Calu3 (cell line): Measurements from ENCODE around the gene IQGAP1. TPM values are rescaled to one million over a fixed set of nuclear protein-coding genes. Genes with fewer than 3 reads are reported as not detected.

Source experiments
- BruUV-seq: library from RNA; stranded (reverse); fragments of 400-500 nt; replicated peaks from 2 replicates; lab custom pipeline; 2021; lab: Mats Ljungman, UMichigan
- CTCF ChIA-PET: fragments of 300-600 bp; sonication (Branson Sonifier 250); formaldehyde crosslinking; loops from one replicate; lab custom pipeline; 2022; ENCODE audit warnings: antibody characterized with exemption; lab: Charles Lee
- DNase-seq: peaks from one replicate; pipeline ENCODE4 v3.0.0; 2022
- H3K27ac Mint-ChIP-seq: one replicate; pipeline ENCODE4 v1.8.0; 2022; ENCODE audit warnings: mixed read lengths; ENCODE audit not compliant: unreplicated experiment
- H3K27me3 Mint-ChIP-seq: one replicate; pipeline ENCODE4 v1.8.0; 2022; ENCODE audit warnings: mixed read lengths; ENCODE audit not compliant: unreplicated experiment
- H3K36me3 Mint-ChIP-seq: one replicate; pipeline ENCODE4 v1.8.0; 2022; ENCODE audit warnings: mild to moderate bottlenecking, moderate library complexity, mixed read lengths; ENCODE audit not compliant: insufficient read depth, unreplicated experiment
- H3K4me1 Mint-ChIP-seq: one replicate; pipeline ENCODE4 v1.8.0; 2022; ENCODE audit warnings: mild to moderate bottlenecking, low read depth, mixed read lengths; ENCODE audit not compliant: unreplicated experiment
- H3K4me3 Mint-ChIP-seq: one replicate; pipeline ENCODE4 v1.8.0; 2022; ENCODE audit warnings: mild to moderate bottlenecking, low read depth, moderate library complexity, mixed read lengths; ENCODE audit not compliant: unreplicated experiment
- H3K9me3 Mint-ChIP-seq: one replicate; pipeline ENCODE4 v1.8.0; 2022; ENCODE audit warnings: low read depth, mixed read lengths; ENCODE audit not compliant: unreplicated experiment
- CTCF ChIP-seq: fragments of 200-600 bp; IDR thresholded peaks from one replicate; pipeline ENCODE4 v1.8.0; 2022; ENCODE audit warnings: antibody characterized with exemption; ENCODE audit not compliant: unreplicated experiment
- intact Hi-C: fragments of 100-400 bp; cut with micrococcal nuclease; formaldehyde crosslinking; loops from one replicate; pipeline ENCODE4 v1.10.0; 2022; ENCODE audit not compliant: unreplicated experiment
- total RNA-seq: library from RNA; stranded (reverse); gene quantifications from 2 replicates; pipeline ENCODE4 v1.2.3, GENCODE V29; 2022

Gene IQGAP1
- total RNA-seq, 1 experiment from 2014 or later: 206 TPM

- Mint-ChIP-seq H3K27ac (no peak overlapping the region), H3K9me3 (no peaks in the 10 kb centered on the region), H3K27me3 (no peaks in the 10 kb centered on the region), H3K4me3 (no peak overlapping the region), H3K4me1 (peaks cover 56% of the 10 kb centered on the region), H3K36me3 (no peaks in the 10 kb centered on the region)
- intact Hi-C loops: no loop called here
- CTCF ChIA-PET: no interaction called here
- no peak for DNase-seq
- no TSS peak for BruUV-seq
- TF ChIP-seq CTCF: no peak
Observed at GRCh38 chr15:90418627-90419026, 30.6 kb downstream of the IQGAP1 start.

DNA sequence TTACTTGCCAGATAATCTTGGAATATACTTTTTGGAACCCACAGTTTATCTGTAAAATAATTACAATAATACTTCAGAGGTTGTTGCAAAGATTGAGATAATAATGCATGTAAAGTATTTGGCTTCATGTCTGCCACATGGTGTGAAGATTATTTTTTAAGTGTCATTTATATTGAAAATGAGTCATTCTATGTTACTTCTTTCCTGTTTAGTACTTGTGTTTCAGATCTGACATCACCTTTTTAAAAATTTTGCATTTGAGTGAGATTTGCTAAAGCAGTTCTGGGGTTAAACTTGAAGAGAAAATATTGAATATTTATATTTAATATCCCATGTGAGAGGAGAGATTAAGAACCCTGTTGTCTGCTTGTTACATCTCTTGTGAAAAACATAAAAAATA is 31.2 kb downstream of the IQGAP1 start:
- no TSS peak for BruUV-seq
- TF ChIP-seq CTCF: no peak
- intact Hi-C loops: no loop called here
- CTCF ChIA-PET: interaction anchor here (1.0 to 1.6 kb wide), 3 partner anchors 11 to 57 kb away, joined by 4 to 5 read pairs (median 4); partner anchors contain the start of gene IQGAP1
- Mint-ChIP-seq H3K27me3 (no peaks in the 10 kb centered on the region), H3K4me3 (no peak overlapping the region), H3K4me1 (peaks cover 51% of the 10 kb centered on the region), H3K36me3 (no peaks in the 10 kb centered on the region), H3K27ac (peak overlapping the region; percentile 58), H3K9me3 (no peaks in the 10 kb centered on the region)
- no peak for DNase-seq

DNA sequence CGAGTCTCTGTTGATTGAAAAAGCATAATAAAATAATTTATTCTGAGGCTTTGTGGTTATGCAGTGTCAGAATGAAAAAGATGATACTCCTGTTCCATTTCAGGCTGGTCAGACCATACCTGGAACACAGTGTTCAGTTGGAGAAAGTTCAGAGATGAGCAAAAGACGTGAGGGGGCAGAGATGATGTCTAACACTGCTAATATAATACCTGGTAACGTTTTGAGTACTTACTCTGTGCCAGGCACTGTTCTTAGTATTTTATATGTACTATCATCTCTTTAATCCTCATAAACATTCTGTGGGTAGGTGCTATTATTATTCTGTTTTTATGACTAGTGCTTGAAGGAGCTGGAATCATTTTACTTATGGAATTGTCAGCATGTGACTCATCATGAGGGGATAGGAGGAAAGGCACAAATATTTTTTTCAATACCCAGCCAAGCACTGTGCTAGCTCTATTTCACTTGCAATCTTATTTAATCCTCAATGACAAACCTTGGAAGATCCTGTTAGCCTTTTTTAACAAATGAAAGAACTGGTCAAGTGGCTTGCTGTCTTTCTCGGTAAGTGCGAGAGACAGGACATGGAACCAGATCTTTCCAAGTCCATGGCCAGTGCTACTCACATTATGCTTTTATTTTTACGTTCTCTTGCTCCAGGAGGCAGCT is 31.8 kb downstream of the IQGAP1 start:
- DNase-seq: no peak
- BruUV-seq: no TSS peak
- Mint-ChIP-seq H3K27me3 (no peaks in the 10 kb centered on the region), H3K36me3 (no peaks in the 10 kb centered on the region), H3K4me1 (peaks cover 44% of the 10 kb centered on the region), H3K27ac (peak overlapping the region; percentile 58), H3K9me3 (no peaks in the 10 kb centered on the region), H3K4me3 (peak overlapping the region; percentile 15)
- intact Hi-C loops: no loop called here
- CTCF ChIA-PET: interaction anchor here (0.8 to 1.6 kb wide), 5 partner anchors 12 to 100 kb away, joined by 3 to 5 read pairs (median 4); partner anchors contain the start of gene IQGAP1
- no peak for TF ChIP-seq CTCF

DNA sequence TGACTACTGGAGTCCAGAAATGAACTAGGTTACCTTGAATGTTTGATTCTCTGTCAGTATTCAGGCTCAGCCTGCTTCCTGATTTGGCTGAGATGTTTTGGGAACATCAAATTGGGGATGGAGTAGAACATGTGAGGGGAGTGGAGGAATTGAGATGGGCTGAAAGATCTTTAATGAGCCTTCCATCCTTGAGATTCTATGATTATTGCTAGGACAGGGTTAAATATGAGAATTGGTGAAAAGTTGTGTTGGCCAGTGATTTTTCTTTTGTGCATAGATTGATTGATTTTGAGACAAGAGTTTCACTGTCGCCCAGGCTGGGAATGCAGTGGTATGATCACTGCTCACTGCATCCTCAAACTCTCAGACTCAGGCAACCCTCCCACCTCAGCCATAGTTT is 32.4 kb downstream of the IQGAP1 start:
- CTCF ChIA-PET: interaction anchor here (0.8 to 1.6 kb wide), 5 partner anchors 12 to 101 kb away, joined by 3 to 5 read pairs (median 4); partner anchors contain the start of gene IQGAP1
- TF ChIP-seq CTCF: no peak
- Mint-ChIP-seq H3K4me3 (peak overlapping the region; percentile 15), H3K4me1 (peaks cover 38% of the 10 kb centered on the region), H3K27me3 (no peaks in the 10 kb centered on the region), H3K27ac (peak overlapping the region; percentile 58), H3K36me3 (no peaks in the 10 kb centered on the region), H3K9me3 (no peaks in the 10 kb centered on the region)
- no TSS peak for BruUV-seq
- intact Hi-C loops: no loop called here
- no peak for DNase-seq
